ENCODE measurements around the gene PRRT4. TPM values are rescaled to one million over a fixed set of nuclear protein-coding genes. Genes with fewer than 3 reads are reported as not detected.

The PRRT4 gene
- total RNA-seq, 6 experiments from 2014 or later, result 0.11 to 0.32 (median 0.18) TPM; not detected in 2

DNA sequence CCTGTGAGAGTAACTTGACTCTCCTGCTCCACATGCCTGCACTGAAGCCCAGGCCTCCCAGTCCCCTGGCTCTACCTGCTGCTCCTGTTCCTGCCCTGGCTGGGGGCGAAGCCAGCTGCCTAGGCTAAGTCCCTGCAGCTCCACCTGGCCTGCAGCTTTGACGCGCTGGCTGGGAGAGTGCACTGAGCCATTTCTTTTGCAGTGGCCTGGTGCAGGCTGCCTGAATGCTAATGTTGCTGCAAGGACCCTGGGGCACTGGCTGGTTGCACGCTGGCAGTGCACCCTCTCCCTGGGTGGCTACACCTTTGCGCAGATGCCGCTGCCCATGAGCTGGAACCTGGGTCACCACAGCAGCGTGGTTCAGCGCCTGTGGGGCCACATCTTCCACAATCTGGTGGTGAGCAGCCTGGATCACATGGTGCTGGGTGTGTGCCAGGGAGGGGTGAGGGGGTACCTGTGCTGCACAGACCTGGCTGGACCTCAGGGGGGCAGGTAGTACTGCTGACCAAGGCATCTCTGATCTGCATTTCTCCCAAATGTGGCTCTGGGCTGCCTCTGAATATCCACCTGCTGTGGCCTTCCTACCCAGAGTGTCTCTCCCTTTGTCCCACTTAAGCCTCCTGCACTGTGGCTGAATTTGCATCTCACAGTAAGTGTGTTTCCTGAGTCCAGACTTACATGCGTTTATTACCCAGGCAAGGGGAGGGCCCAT lies 28.3 kb upstream of the PRRT4 start:
- WGBS (ENCODE audit: insufficient coverage, low coverage, low lambda C conversion rate, missing lambda C conversion rate), result 18% methylated on average over 1 of the region's 9 CpGs
- TF ChIP-seq, protein P1, sequence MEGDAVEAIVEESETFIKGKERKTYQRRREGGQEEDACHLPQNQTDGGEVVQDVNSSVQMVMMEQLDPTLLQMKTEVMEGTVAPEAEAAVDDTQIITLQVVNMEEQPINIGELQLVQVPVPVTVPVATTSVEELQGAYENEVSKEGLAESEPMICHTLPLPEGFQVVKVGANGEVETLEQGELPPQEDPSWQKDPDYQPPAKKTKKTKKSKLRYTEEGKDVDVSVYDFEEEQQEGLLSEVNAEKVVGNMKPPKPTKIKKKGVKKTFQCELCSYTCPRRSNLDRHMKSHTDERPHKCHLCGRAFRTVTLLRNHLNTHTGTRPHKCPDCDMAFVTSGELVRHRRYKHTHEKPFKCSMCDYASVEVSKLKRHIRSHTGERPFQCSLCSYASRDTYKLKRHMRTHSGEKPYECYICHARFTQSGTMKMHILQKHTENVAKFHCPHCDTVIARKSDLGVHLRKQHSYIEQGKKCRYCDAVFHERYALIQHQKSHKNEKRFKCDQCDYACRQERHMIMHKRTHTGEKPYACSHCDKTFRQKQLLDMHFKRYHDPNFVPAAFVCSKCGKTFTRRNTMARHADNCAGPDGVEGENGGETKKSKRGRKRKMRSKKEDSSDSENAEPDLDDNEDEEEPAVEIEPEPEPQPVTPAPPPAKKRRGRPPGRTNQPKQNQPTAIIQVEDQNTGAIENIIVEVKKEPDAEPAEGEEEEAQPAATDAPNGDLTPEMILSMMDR (IDR thresholded peaks at IDR 0.05), result no peak
- no peak for TF ChIP-seq POLR2A (IDR thresholded peaks at IDR 0.05)
- intact Hi-C loops (cut with DNase I), result loop anchor here (5.0 kb wide), 2 partner anchors 37 to 42 kb away; no protein-coding TSS in a partner anchor
- Histone ChIP-seq H3K27ac (no peak overlapping the region), H3K36me3 (peaks cover 0 to 5% (median 0%) of the 10 kb centered on the region in 4 donors), H3K4me1 (no peaks in the 10 kb centered on the region), H3K27me3 (no peaks in the 10 kb centered on the region), H3K4me3 (no peak overlapping the region), H3K9me3 (no peaks in the 10 kb centered on the region)
- no peak for DNase-seq
- ATAC-seq, result no peak

DNA sequence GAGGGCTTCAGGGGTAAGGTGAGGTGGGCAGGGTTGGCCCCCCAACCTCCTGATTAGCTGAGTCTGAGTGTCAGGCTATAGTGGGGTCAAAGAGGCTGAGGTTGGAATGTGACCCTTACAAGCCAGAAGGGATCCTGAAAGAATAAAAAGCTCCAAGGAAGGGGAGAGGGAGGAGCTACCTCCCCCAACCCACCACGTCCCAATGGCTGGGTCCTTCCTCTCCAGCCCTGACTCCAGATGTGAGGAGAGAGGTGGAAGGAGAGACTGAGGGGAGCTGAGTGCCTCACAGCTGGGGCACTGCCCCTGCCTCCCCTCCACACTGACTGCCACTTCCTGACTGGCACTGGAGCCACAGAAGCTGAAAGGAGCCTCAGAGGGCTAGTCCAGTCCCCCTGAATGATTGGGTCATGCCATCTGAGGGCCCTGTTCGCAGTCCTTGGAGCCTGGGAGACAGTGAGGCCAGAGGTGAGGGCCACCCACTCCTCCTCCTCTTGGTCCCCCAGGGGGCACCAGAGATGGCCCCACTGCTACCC lies 27.7 kb upstream of the PRRT4 start:
- intact Hi-C loops (cut with DNase I), result loop anchor here (5.0 kb wide), 2 partner anchors 37 to 42 kb away; no protein-coding TSS in a partner anchor
- ATAC-seq, result no peak
- Histone ChIP-seq H3K36me3 (peaks cover 0 to under 1% (median 0%) of the 10 kb centered on the region in 4 donors), H3K27ac (no peak overlapping the region), H3K27me3 (no peaks in the 10 kb centered on the region), H3K4me1 (no peaks in the 10 kb centered on the region), H3K9me3 (no peaks in the 10 kb centered on the region), H3K4me3 (no peak overlapping the region)
- DNase-seq, result no peak
- no peak for TF ChIP-seq POLR2A (IDR thresholded peaks at IDR 0.05)
- TF ChIP-seq, protein P1 (IDR thresholded peaks at IDR 0.05), result no peak
- WGBS (ENCODE audit: insufficient coverage, low coverage, low lambda C conversion rate, missing lambda C conversion rate), result no CpG with 5 or more reads among the region's 2 CpGs

DNA sequence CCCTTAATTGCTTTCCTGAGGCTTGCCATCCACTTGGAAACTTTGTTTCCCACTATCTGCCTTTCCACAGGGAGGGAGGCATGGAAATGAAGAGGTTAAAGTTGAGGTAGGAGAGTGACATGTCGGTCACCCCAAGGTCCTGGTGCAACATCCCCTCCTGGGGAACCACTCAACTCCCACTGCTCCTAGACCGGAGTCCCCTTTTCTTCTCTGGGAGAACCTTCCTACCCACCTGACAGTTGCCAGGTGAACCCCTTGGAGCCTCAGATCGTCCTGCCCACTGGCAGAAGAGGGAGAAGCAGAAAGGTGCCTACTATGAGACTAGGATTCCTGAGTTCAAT lies 26.6 kb upstream of the PRRT4 start:
- Histone ChIP-seq H3K4me3 (no peak overlapping the region), H3K36me3 (no peaks in the 10 kb centered on the region), H3K4me1 (no peaks in the 10 kb centered on the region), H3K27me3 (no peaks in the 10 kb centered on the region), H3K27ac (no peak overlapping the region), H3K9me3 (no peaks in the 10 kb centered on the region)
- intact Hi-C loops (cut with DNase I), result loop anchor here (5.0 kb wide), 2 partner anchors 36 to 41 kb away; no protein-coding TSS in a partner anchor
- no peak for TF ChIP-seq POLR2A (IDR thresholded peaks at IDR 0.05)
- TF ChIP-seq, protein P1 (IDR thresholded peaks at IDR 0.05), result no peak
- WGBS (ENCODE audit: insufficient coverage, low coverage, low lambda C conversion rate, missing lambda C conversion rate), result 26% methylated on average over 3 of the region's 3 CpGs
- DNase-seq (no peak), ATAC-seq (no peak)

DNA sequence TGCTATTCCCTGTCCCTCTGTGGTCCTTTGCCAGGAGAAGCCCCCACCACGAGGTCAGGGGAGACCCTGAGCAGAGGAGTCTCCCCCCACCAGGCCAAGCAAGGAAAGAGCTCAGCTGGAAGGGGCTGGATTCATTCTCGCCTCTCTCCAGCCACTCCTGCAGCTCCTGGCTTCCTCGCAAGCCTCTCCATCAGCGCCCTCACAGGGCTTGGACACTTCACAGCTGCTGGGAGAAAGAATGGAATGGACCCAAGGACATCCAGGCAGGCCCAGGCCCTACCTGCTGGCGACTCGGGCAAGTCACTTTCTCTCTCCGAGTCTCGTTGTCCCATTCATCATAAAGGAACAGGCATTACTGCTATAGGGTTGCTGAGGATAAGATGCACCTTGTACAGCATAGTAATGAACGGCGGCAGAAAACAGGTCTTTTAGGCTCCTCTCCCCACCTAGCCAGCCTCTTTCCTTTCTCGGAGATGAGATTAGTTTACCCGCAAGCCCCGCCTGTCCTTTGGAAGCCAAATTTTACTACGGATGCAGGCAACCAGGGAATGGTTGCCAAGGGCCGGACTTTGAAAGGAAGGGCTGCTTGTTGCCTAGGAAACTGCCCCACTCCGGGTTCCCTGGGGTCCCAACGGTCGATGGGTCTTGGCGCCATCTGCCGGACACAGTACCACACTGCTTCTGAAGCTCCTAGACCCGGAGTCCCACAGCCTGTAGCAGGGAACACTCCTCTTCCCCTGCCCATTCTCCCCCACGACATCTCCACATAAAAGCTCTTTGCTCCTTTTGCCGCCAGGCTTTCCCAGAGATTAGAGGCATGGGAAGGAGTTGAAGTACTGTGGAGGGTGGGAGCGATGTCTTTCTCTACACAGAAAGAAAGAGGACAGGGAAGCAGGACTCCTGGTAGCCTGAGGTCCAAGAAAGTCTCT lies 26.0 kb upstream of the PRRT4 start:
- intact Hi-C loops (cut with DNase I), result loop anchor here (5.0 kb wide), 2 partner anchors 35 to 40 kb away; no protein-coding TSS in a partner anchor

More for the DNA sequence above, 26.0 kb upstream of the PRRT4 start:
- 11% methylated on average over 17 of the region's 24 CpGs for WGBS (ENCODE audit: insufficient coverage, low coverage, low lambda C conversion rate, missing lambda C conversion rate)
- Histone ChIP-seq H3K27me3 (no peaks in the 10 kb centered on the region), H3K4me3 (no peak overlapping the region), H3K36me3 (no peaks in the 10 kb centered on the region), H3K27ac (no peak overlapping the region), H3K9me3 (no peaks in the 10 kb centered on the region), H3K4me1 (no peaks in the 10 kb centered on the region)
- peak; percentile 89 to 96 (median 92) for ATAC-seq
- TF ChIP-seq POLR2A (IDR thresholded peaks at IDR 0.05), result no peak
- TF ChIP-seq, protein P1 (IDR thresholded peaks at IDR 0.05), result peak; percentile 67 to 87 (median 80)
- peak; percentile 73 to 77 (median 76) for DNase-seq

Data from right lobe of liver (tissue), 6 donors.